GM12878 (cell line): Measurements from ENCODE around the gene RREB1. TPM values are rescaled to one million over a fixed set of nuclear protein-coding genes. Genes with fewer than 3 reads are reported as not detected.

Experiments used
- ATAC-seq: fragments of 200-7000 bp; cut with Tn5 transposase; 3 replicates; pipeline ENCODE4 v1.9.1; 2020; ENCODE audit warnings: mild to moderate bottlenecking, moderate library complexity
- BruUV-seq: library from RNA; stranded (reverse); fragments of 400-500 nt; replicated peaks from 2 replicates; lab custom pipeline; 2021; lab: Mats Ljungman, UMichigan
- CTCF ChIA-PET: fragments of 300-600 bp; sonication (Branson Sonifier 250); formaldehyde crosslinking; extraction: SDS; loops from one replicate; lab custom pipeline; 2021; ENCODE audit warnings: inconsistent platforms; lab: Yijun Ruan, JAX
- POLR2A ChIA-PET: fragments of 350-600 bp; formaldehyde crosslinking; extraction: SDS; loops from one replicate; lab custom pipeline; 2021; ENCODE audit warnings: inconsistent platforms; lab: Charles Lee
- RAD21 ChIA-PET: fragments of 300-600 bp; sonication (Branson Sonifier 250); formaldehyde crosslinking; loops from one replicate; lab custom pipeline; 2023; ENCODE audit warnings: antibody characterized with exemption; ENCODE audit not compliant: unreplicated experiment; lab: Charles Lee
- SMC1A ChIA-PET: fragments of 300-600 bp; sonication (Branson Sonifier 250); formaldehyde crosslinking; loops from one replicate; lab custom pipeline; 2023; ENCODE audit not compliant: unreplicated experiment, uncharacterized antibody; lab: Charles Lee
- DNase-seq: peaks from one replicate; pipeline ENCODE4 v3.0.0-alpha.2; 2011; ENCODE audit warnings: low read depth, low spot score
- FAIRE-seq: peaks from 3 replicates; lab custom pipeline; 2011; peaks lifted over from hg19 to GRCh38; lab: Jason Lieb, UNC
- H2AFZ ChIP-seq: 2 replicates; pipeline ENCODE4 v1.6.0; 2011; ENCODE audit warnings: low read depth, low read length, control low read depth; ENCODE audit not compliant: control insufficient read depth
- H3K27ac ChIP-seq: 2 replicates; pipeline ENCODE4 v1.5.1; 2011; ENCODE audit warnings: control low read depth; ENCODE audit not compliant: control insufficient read depth, insufficient read depth
- H3K27me3 ChIP-seq, 2 experiments: replicated peaks in 1 of 2; 2 replicates each; pipeline versions ENCODE4 v1.6.0 to v1.6.1; 2011; ENCODE audit warnings: low read length in 1 of 2; ENCODE audit not compliant: control insufficient read depth in 2 of 2, insufficient read depth in 2 of 2
- H3K36me3 ChIP-seq, 2 experiments: 2 replicates each; pipeline ENCODE4 v1.5.1; 2011; ENCODE audit warnings: low read length in 1 of 2; ENCODE audit not compliant: control insufficient read depth in 2 of 2, insufficient read depth in 2 of 2
- H3K4me1 ChIP-seq: 2 replicates; pipeline ENCODE4 v1.6.1; 2011; ENCODE audit warnings: mild to moderate bottlenecking, low read length, moderate library complexity, mixed read lengths; ENCODE audit not compliant: control insufficient read depth, insufficient read depth
- H3K4me2 ChIP-seq: 2 replicates; pipeline ENCODE4 v1.6.0; 2011; ENCODE audit warnings: control low read depth; ENCODE audit not compliant: control insufficient read depth, insufficient read depth
- H3K4me3 ChIP-seq: fragments of 200-600 bp; sonication (generic); 2 replicates; pipeline ENCODE4 v1.5.1; 2016
- H3K79me2 ChIP-seq: 2 replicates; pipeline ENCODE4 v1.6.0; 2011; ENCODE audit warnings: low read length; ENCODE audit not compliant: control insufficient read depth, insufficient read depth
- H3K9ac ChIP-seq: 2 replicates; pipeline ENCODE4 v1.8.0; 2011; ENCODE audit warnings: low read length, control low read depth, mixed read lengths; ENCODE audit not compliant: control insufficient read depth, insufficient read depth
- H3K9me3 ChIP-seq: replicated peaks from 3 replicates; pipeline ENCODE4 v1.5.1; 2011; ENCODE audit warnings: mild to moderate bottlenecking, low read length; ENCODE audit not compliant: control insufficient read depth, insufficient read depth
- H4K20me1 ChIP-seq: 2 replicates; pipeline ENCODE4 v1.6.0; 2011; ENCODE audit not compliant: control insufficient read depth, insufficient read depth
- NR2C1 ChIP-seq: fragments of 450-650 bp; IDR thresholded peaks from 2 replicates; pipeline ENCODE4 v1.6.1; 2017; ENCODE audit warnings: antibody characterized with exemption, mild to moderate bottlenecking, moderate library complexity
- NR2C2 ChIP-seq: IDR thresholded peaks from 2 replicates; pipeline ENCODE4 v1.6.1; 2011; ENCODE audit warnings: borderline replicate concordance, low read depth; ENCODE audit not compliant: control insufficient read depth, insufficient read length
- NR2F1 ChIP-seq: fragments of 450-650 bp; conservative IDR thresholded peaks from 2 replicates; pipeline ENCODE4 v1.6.1; 2017; ENCODE audit warnings: mild to moderate bottlenecking
- ZSCAN29 ChIP-seq: fragments of 450-650 bp; IDR thresholded peaks from 2 replicates; pipeline ENCODE4 v1.6.1; 2017; ENCODE audit warnings: mild to moderate bottlenecking, moderate library complexity
- WGBS: methylation state at CpG from one replicate; pipeline ENCODE4 v1.1.6; 2016; ENCODE audit warnings: low lambda C conversion rate; ENCODE audit not compliant: insufficient replicate concordance, insufficient coverage; ENCODE audit errors: missing lambda C conversion rate; 5-methylcytosine and 5-hydroxymethylcytosine counted together
- in situ Hi-C: fragments of 300-500 bp; cut with MboI; formaldehyde crosslinking; loops from 9 replicates; pipeline ENCODE4 v1.14.3; 2018; ENCODE audit warnings: mixed read lengths
- intact Hi-C: fragments of 100-400 bp; cut with micrococcal nuclease; formaldehyde crosslinking; loops from one replicate; pipeline ENCODE4 v1.14.2; 2022; ENCODE audit not compliant: unreplicated experiment
- polyA plus RNA-seq, 11 experiments: library from polyadenylated mRNA; depleted of rRNA in 4 of 11; unstranded in 6 of 11; stranded (reverse) in 5 of 11; fragments of >200 nt; fragmentation: Nextera tagmentation in 4 of 11; fragmentation: Illumina TruSeq in 1 of 11; extraction: Ambion mirVana in 4 of 11; extraction: Trizol in 1 of 11; gene quantifications; 1 replicate in 1 of 11; 2 replicates in 10 of 11; pipeline versions ENCODE4 v1.2.1 to v1.2.3, GENCODE V29; 2011 to 2016; ENCODE audit warnings: inconsistent platforms in 2 of 11, missing spikeins in 2 of 11, low read depth in 1 of 11
- total RNA-seq, 4 experiments: library from RNA; depleted of rRNA in 3 of 4; stranded (reverse); fragments of >200 nt in 3 of 4; fragmentation: Illumina TruSeq in 1 of 4; extraction: Trizol in 1 of 4; gene quantifications; 2 replicates each; pipeline versions ENCODE4 v1.2.1 to v1.2.3, GENCODE V29; 2013 to 2021

Gene RREB1
- total and polyA plus RNA-seq, 10 of the 15 experiments (the other 5 are each of a cell fraction or from before 2014, with no cell fraction given) = 1.9 to 30.3 (median 8.6) TPM

GRCh38 chr6:7106215-7106751, 1.5 kb upstream of the RREB1 start:
- Histone ChIP-seq H2AFZ (peak overlapping the region; percentile 88), H3K4me3 (peak overlapping the region; percentile 97), H3K27ac (peak overlapping the region; percentile 94), H3K9me3 (no peaks in the 10 kb centered on the region), H3K27me3 (no peaks in the 10 kb centered on the region), H3K79me2 (peaks cover 44% of the 10 kb centered on the region), H3K4me2 (peak overlapping the region; percentile 61), H4K20me1 (no peaks in the 10 kb centered on the region), H3K36me3 (no peaks in the 10 kb centered on the region), H3K9ac (peak overlapping the region; percentile 62), H3K4me1 (peaks cover 5% of the 10 kb centered on the region)
- intact Hi-C loops (loop anchor here (2.0 to 5.0 kb wide), 2 partner anchors 49 to 131 kb away; no protein-coding TSS in a partner anchor), in situ Hi-C loops (no loop called here)
- ChIA-PET SMC1A (interaction anchor here (0.6 to 2.3 kb wide), 18 partner anchors 10 to 1025 kb away, joined by 3 to 10 read pairs (median 4); no protein-coding TSS in a partner anchor), POLR2A (interaction anchor here (1.0 to 2.0 kb wide), 3 partner anchors 20 to 40 kb away, joined by 3 to 6 read pairs (median 4); no protein-coding TSS in a partner anchor), CTCF (interaction anchor here (0.6 to 1.5 kb wide), 8 partner anchors 10 to 429 kb away, joined by 3 to 6 read pairs (median 3); no protein-coding TSS in a partner anchor), RAD21 (interaction anchor here (0.5 to 2.6 kb wide), 8 partner anchors 8 to 136 kb away, joined by 3 to 19 read pairs (median 4); no protein-coding TSS in a partner anchor)
- 42% methylated on average over 10 of the region's 10 CpGs for WGBS
- no peak for ATAC-seq
- BruUV-seq = no TSS peak
- TF ChIP-seq NR2C2 = peak; percentile 49
- no peak for TF ChIP-seq ZSCAN29
- peak; percentile 75 for TF ChIP-seq NR2C1
- peak; percentile 70 for TF ChIP-seq NR2F1
- FAIRE-seq = no peak
- no peak for DNase-seq
